ENCODE results near the gene ANKK1. TPM values are rescaled to one million over a fixed set of nuclear protein-coding genes. Genes with fewer than 3 reads are reported as not detected.

ANKK1 gene
- total and polyA plus RNA-seq, 9 of the 15 experiments (the other 6 are each of a cell fraction or from before 2014, with no cell fraction given), result not detected

DNA sequence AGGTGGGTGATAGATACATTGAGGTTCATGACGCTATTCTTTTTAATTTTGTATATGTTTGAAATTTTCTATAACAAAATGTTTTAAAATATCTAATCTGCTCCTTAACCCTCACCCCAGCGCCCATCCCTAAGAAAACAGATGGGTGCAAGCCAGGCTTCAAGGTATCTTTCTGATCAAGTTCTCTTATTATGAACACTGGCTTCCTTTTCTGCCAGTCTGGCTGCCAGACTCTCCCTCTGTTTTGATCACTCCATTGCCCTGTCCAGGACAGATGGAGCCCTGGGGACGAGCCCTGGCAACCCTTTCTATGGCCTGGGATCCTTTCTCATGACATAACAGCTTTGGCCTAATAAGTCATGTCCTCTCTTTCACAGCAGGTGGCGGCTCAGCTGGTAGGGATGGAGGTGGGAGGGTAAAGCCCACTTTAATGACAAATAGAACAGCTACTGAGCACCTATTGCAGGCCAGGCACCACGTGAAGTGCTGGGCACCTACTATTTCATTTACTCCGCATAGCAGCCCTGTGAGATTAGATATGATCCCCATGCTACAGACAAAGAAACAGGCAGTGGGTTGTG lies 49.2 kb downstream of the ANKK1 start:
- no peaks in the 10 kb centered on the region for H4K20me1 ChIP-seq (replicated peaks; ENCODE audit: control insufficient read depth, insufficient read depth, low read length)
- no peaks in the 10 kb centered on the region for H3K4me1 ChIP-seq (replicated peaks in 1 of 2; ENCODE audit: control insufficient read depth in 2 of 2, insufficient read depth in 2 of 2, low read length in 2 of 2)
- ATAC-seq, result no peak
- intact Hi-C loops (cut with micrococcal nuclease), result no loop called here
- DNase-seq (ENCODE audit: extremely low read depth in 1 of 4, low spot score in 3 of 4), result no peak
- no peaks in the 10 kb centered on the region for H3K9me1 ChIP-seq (ENCODE audit: control insufficient read depth, insufficient read depth, low read length)
- no TSS peak for BruUV-seq (replicated peaks)
- no peaks in the 10 kb centered on the region for H3K36me3 ChIP-seq (ENCODE audit: control insufficient read depth, insufficient read depth, low read length)
- no peak overlapping the region for H3K4me3 ChIP-seq
- H3K27ac ChIP-seq (ENCODE audit: extremely low read depth, low read depth, low read length), result no peak overlapping the region
- H3K4me2 ChIP-seq (ENCODE audit: insufficient read depth, low read length), result no peak overlapping the region
- H3K27me3 ChIP-seq (ENCODE audit: control insufficient read depth in 2 of 2, insufficient read depth in 2 of 2, low read length in 2 of 2), result peaks cover 3 to 35% of the 10 kb centered on the region in 2 experiments; a peak in 3 of 5 replicates
- no peak for FAIRE-seq
- in situ Hi-C loops (cut with MboI), result no loop called here
- no peak overlapping the region for H2AFZ ChIP-seq (ENCODE audit: low read depth, low read length)
- 0% methylated on average over 6 of the region's 6 CpGs for WGBS (ENCODE audit: insufficient coverage, low coverage, missing lambda C conversion rate)
- H3K79me2 ChIP-seq (ENCODE audit: control insufficient read depth, insufficient read depth, low read length), result no peaks in the 10 kb centered on the region
- ChIA-PET POLR2A (no interaction called here), CTCF (ENCODE audit: low intra/inter-chr PET ratio) (no interaction called here)
- no peak overlapping the region for H3K9ac ChIP-seq (ENCODE audit: insufficient read depth in 1 of 2, low read depth in 2 of 2, low read length in 2 of 2)
- H3K9me3 ChIP-seq (replicated peaks; ENCODE audit: control insufficient read depth, insufficient read depth, low read depth, low read length), result no peaks in the 10 kb centered on the region
- TF ChIP-seq, protein P1, sequence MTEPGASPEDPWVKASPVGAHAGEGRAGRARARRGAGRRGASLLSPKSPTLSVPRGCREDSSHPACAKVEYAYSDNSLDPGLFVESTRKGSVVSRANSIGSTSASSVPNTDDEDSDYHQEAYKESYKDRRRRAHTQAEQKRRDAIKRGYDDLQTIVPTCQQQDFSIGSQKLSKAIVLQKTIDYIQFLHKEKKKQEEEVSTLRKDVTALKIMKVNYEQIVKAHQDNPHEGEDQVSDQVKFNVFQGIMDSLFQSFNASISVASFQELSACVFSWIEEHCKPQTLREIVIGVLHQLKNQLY (CRISPR knock-in tag; conservative IDR thresholded peaks at IDR 0.05), result no peak
- TF ChIP-seq, protein P2, sequence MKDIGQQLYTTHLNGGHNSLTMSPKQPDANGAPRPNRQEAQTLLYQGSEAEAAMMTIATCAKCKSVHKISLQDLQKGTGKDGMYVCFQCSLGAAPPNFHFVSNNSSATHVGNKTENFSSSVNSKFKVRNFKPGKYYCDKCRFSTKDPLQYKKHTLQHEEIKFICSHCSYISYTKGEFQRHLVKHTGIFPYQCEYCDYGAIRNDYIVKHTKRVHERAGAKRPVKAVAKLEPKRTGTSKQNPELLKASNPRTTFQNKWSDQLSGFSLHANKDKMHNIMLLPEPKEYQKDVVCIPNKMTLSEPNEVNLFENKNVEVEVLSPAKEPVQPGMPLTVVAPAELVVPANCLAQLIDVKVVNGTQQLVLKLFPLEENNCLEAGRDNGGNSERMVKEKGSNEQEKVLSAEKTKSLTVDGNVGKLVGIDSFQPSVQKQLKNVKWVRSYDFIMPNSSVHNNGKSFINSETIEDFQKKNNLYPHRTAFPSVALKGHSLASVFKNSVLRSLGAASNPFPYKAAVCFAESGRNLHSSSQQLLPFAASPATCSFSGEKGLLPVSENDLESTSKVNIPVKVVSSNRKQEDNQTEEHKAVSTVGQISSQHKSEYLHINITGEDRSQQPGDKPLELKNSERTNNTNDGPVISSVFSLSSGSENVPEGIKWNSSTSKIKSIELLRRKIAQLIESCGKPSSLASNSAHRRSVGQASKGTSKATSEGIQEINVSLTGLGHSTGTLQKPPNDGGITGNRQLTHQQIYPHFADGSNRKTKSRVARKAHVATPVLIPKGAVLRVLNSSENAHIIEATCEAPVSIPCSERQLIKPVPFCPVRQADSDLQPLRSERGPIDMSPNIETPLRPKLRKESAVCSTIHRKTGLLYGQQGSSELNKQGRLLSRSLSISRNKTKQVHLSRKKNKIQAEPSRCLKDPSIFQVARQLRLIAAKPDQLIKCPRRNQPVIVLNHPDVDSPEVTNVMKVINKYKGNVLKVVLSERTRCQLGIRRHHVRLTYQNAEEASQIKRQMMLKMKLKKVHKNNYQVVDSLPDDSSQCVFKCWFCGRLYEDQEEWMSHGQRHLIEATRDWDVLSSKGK (CRISPR knock-in tag; IDR thresholded peaks at IDR 0.05), result no peak
- TF ChIP-seq IFI16 (CRISPR knock-in tag; IDR thresholded peaks at IDR 0.05), result no peak
- TF ChIP-seq SLC30A9 (CRISPR knock-in tag; IDR thresholded peaks at IDR 0.05), result no peak
- TF ChIP-seq, protein P3, sequence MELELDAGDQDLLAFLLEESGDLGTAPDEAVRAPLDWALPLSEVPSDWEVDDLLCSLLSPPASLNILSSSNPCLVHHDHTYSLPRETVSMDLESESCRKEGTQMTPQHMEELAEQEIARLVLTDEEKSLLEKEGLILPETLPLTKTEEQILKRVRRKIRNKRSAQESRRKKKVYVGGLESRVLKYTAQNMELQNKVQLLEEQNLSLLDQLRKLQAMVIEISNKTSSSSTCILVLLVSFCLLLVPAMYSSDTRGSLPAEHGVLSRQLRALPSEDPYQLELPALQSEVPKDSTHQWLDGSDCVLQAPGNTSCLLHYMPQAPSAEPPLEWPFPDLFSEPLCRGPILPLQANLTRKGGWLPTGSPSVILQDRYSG (tag; conservative IDR thresholded peaks at IDR 0.05; ENCODE audit: low read depth), result no peak
- no peak for TF ChIP-seq SNRNP70 (optimal IDR thresholded peaks at IDR 0.05; ENCODE audit: low read depth, low read length)
- TF ChIP-seq NCOA6 (IDR thresholded peaks at IDR 0.05), result no peak
- no peak for TF ChIP-seq COPS2 (conservative IDR thresholded peaks at IDR 0.05)
- TF ChIP-seq, protein P4, sequence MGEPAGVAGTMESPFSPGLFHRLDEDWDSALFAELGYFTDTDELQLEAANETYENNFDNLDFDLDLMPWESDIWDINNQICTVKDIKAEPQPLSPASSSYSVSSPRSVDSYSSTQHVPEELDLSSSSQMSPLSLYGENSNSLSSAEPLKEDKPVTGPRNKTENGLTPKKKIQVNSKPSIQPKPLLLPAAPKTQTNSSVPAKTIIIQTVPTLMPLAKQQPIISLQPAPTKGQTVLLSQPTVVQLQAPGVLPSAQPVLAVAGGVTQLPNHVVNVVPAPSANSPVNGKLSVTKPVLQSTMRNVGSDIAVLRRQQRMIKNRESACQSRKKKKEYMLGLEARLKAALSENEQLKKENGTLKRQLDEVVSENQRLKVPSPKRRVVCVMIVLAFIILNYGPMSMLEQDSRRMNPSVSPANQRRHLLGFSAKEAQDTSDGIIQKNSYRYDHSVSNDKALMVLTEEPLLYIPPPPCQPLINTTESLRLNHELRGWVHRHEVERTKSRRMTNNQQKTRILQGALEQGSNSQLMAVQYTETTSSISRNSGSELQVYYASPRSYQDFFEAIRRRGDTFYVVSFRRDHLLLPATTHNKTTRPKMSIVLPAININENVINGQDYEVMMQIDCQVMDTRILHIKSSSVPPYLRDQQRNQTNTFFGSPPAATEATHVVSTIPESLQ (CRISPR knock-in tag; IDR thresholded peaks at IDR 0.05), result no peak
- TF ChIP-seq RFX5 (IDR thresholded peaks at IDR 0.05; ENCODE audit: low read depth, low read length), result no peak
- TF ChIP-seq HNRNPH1 (optimal IDR thresholded peaks at IDR 0.05; ENCODE audit: low read depth, low read length), result no peak
- TF ChIP-seq GATAD2B (IDR thresholded peaks at IDR 0.05; ENCODE audit: borderline replicate concordance), result no peak
- no peak for TF ChIP-seq KLF10 (CRISPR knock-in tag; IDR thresholded peaks at IDR 0.05)
- TF ChIP-seq CBX2 (IDR thresholded peaks at IDR 0.05; ENCODE audit: insufficient read depth, low read length, poor library complexity, severe bottlenecking), result no peak
- TF ChIP-seq ADNP (tag; IDR thresholded peaks at IDR 0.05), result no peak
- TF ChIP-seq SMAD2 (IDR thresholded peaks at IDR 0.05; ENCODE audit: low read depth, low read length), result no peak
